ENCODE data around the gene TTL. TPM values are rescaled to one million over a fixed set of nuclear protein-coding genes. Genes with fewer than 3 reads are reported as not detected.
"Not testable (repeated sequence)": the region's sequence is repeated elsewhere in the genome, so short reads cannot be mapped to it uniquely, and the experiment has no call there.

The TTL gene
- total and polyA plus RNA-seq, 2 of the 13 experiments (the other 11 are each of a cell fraction or from before 2014, with no cell fraction given) = 19.0 to 59.8 TPM

GRCh38 chr2:112435716-112436431 lies 46.1 kb upstream of the TTL start:
- intact Hi-C loops (cut with micrococcal nuclease; ENCODE audit: unreplicated experiment) = not testable (repeated sequence)

More at GRCh38 chr2:112435716-112436431, 46.1 kb upstream of the TTL start:
- in situ Hi-C loops (cut with HindIII; ENCODE audit: extremely low pct_ligation_motif_present, low pct_unique_long_range_greater_than_20kb) = loop anchor here (10.0 to 25.0 kb wide), 2 partner anchors 174 to 311 kb away; partner anchors contain the start of gene ZC3H8
- POLR2A ChIA-PET; H4K20me1 ChIP-seq (ENCODE audit: insufficient read depth, low read length); H3K36me3 ChIP-seq (replicated peaks in 1 of 2; ENCODE audit: control insufficient read depth in 1 of 2, insufficient read depth in 2 of 2, low read length in 2 of 2); DNase-seq (ENCODE audit: low spot score); H2AFZ ChIP-seq (ENCODE audit: low read length); H3K9ac ChIP-seq (ENCODE audit: insufficient read depth, low read depth, low read length); FAIRE-seq; H3K27ac ChIP-seq (ENCODE audit: extremely low read length, insufficient read depth, low read length); BruUV-seq (replicated peaks); CTCF ChIA-PET (ENCODE audit: low intra/inter-chr PET ratio, low total read pairs); H3K79me2 ChIP-seq (ENCODE audit: insufficient read depth, low read length); H3K9me3 ChIP-seq (ENCODE audit: low read length): not testable (repeated sequence)
- Histone ChIP-seq H3K4me3 (replicated peaks in 1 of 3; ENCODE audit: insufficient read depth in 1 of 3, low read depth in 2 of 3, low read length in 3 of 3) (peak overlapping the region; percentile 23 to 58 (median 34); a peak in 3 of 6 replicates), H3K4me2 (ENCODE audit: low read depth, low read length) (peak overlapping the region; percentile 74), H3K4me1 (ENCODE audit: insufficient read depth, low read length) (peaks cover 37% of the 10 kb centered on the region), H3K27me3 (ENCODE audit: control insufficient read depth in 1 of 2, insufficient read depth in 2 of 2, low read length in 2 of 2) (peaks cover 0 to 18% of the 10 kb centered on the region in 2 experiments; a peak in 1 of 5 replicates)
- 54% methylated on average over 13 of the region's 18 CpGs for WGBS (ENCODE audit: low lambda C conversion rate)
- ATAC-seq = peak; percentile 31
- TF ChIP-seq ZNF263 (CRISPR knock-in tag; IDR thresholded peaks at IDR 0.05) = peak; percentile 18; the same call in 1 of the 2 replicates
- TF ChIP-seq EED (CRISPR knock-in tag; IDR thresholded peaks at IDR 0.05) = 0 out of 2 replicates have a peak, but pooled peaks have one; percentile 62
- 0 out of 2 replicates have a peak, but pooled peaks have one; percentile 57 for TF ChIP-seq MTA1 (CRISPR knock-in tag; IDR thresholded peaks at IDR 0.05; ENCODE audit: borderline replicate concordance)
- TF ChIP-seq ZNF687 (CRISPR knock-in tag; IDR thresholded peaks at IDR 0.05) = peak; percentile 43; the same call in 1 of the 2 replicates
- TF ChIP-seq, protein P1, sequence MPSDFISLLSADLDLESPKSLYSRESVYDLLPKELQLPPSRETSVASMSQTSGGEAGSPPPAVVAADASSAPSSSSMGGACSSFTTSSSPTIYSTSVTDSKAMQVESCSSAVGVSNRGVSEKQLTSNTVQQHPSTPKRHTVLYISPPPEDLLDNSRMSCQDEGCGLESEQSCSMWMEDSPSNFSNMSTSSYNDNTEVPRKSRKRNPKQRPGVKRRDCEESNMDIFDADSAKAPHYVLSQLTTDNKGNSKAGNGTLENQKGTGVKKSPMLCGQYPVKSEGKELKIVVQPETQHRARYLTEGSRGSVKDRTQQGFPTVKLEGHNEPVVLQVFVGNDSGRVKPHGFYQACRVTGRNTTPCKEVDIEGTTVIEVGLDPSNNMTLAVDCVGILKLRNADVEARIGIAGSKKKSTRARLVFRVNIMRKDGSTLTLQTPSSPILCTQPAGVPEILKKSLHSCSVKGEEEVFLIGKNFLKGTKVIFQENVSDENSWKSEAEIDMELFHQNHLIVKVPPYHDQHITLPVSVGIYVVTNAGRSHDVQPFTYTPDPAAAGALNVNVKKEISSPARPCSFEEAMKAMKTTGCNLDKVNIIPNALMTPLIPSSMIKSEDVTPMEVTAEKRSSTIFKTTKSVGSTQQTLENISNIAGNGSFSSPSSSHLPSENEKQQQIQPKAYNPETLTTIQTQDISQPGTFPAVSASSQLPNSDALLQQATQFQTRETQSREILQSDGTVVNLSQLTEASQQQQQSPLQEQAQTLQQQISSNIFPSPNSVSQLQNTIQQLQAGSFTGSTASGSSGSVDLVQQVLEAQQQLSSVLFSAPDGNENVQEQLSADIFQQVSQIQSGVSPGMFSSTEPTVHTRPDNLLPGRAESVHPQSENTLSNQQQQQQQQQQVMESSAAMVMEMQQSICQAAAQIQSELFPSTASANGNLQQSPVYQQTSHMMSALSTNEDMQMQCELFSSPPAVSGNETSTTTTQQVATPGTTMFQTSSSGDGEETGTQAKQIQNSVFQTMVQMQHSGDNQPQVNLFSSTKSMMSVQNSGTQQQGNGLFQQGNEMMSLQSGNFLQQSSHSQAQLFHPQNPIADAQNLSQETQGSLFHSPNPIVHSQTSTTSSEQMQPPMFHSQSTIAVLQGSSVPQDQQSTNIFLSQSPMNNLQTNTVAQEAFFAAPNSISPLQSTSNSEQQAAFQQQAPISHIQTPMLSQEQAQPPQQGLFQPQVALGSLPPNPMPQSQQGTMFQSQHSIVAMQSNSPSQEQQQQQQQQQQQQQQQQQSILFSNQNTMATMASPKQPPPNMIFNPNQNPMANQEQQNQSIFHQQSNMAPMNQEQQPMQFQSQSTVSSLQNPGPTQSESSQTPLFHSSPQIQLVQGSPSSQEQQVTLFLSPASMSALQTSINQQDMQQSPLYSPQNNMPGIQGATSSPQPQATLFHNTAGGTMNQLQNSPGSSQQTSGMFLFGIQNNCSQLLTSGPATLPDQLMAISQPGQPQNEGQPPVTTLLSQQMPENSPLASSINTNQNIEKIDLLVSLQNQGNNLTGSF (CRISPR knock-in tag; IDR thresholded peaks at IDR 0.05) = peak; percentile 47; the same call in 1 of the 2 replicates
- TF ChIP-seq ZFX (CRISPR knock-in tag; IDR thresholded peaks at IDR 0.05; ENCODE audit: low read depth) = peak; percentile 27; the same call in 1 of the 2 replicates
